HEK293 (cell line): ENCODE data around the gene GPRC5B.
A peak's percentile ranks its signal among the peaks of the same experiment; 100 is the strongest.

Source experiments
- MYNN ChIP-seq: fragments of 450-650 bp; formaldehyde crosslinking; IDR thresholded peaks from 2 replicates; pipeline ENCODE4 v1.5.1; 2016; ENCODE audit warnings: missing biosample characterization, missing genetic modification characterization, borderline replicate concordance
- PRDM1 ChIP-seq: fragments of 450-650 bp; formaldehyde crosslinking; IDR thresholded peaks from 2 replicates; pipeline ENCODE4; 2016; ENCODE audit warnings: missing biosample characterization, missing genetic modification characterization
- RBAK ChIP-seq: fragments of 450-650 bp; formaldehyde crosslinking; IDR thresholded peaks from 2 replicates; pipeline ENCODE4 v1.5.1; 2016; ENCODE audit warnings: missing biosample characterization, missing genetic modification characterization
- SALL2 ChIP-seq: fragments of 450-650 bp; formaldehyde crosslinking; IDR thresholded peaks from 2 replicates; pipeline ENCODE4 v1.5.0; 2017; ENCODE audit warnings: missing biosample characterization, mild to moderate bottlenecking, missing genetic modification characterization, borderline replicate concordance
- WT1 ChIP-seq: fragments of 450-650 bp; formaldehyde crosslinking; IDR thresholded peaks from 2 replicates; pipeline ENCODE4 v1.5.1; 2016; ENCODE audit warnings: missing biosample characterization, missing genetic modification characterization
- ZFP3 ChIP-seq: fragments of 450-650 bp; formaldehyde crosslinking; IDR thresholded peaks from 2 replicates; pipeline ENCODE4 v1.5.1; 2016; ENCODE audit warnings: low read depth, missing biosample characterization, missing genetic modification characterization
- ZNF132 ChIP-seq: fragments of 450-650 bp; formaldehyde crosslinking; IDR thresholded peaks from 2 replicates; pipeline ENCODE4 v1.5.1; 2017; ENCODE audit warnings: missing biosample characterization, missing genetic modification characterization, borderline replicate concordance
- ZNF157 ChIP-seq: fragments of 450-650 bp; formaldehyde crosslinking; IDR thresholded peaks from 2 replicates; pipeline ENCODE4 v1.5.1; 2016; ENCODE audit warnings: missing biosample characterization, missing genetic modification characterization
- ZNF211 ChIP-seq: fragments of 450-650 bp; formaldehyde crosslinking; IDR thresholded peaks from 2 replicates; pipeline ENCODE4 v1.5.1; 2016; ENCODE audit warnings: low read depth, missing biosample characterization, missing genetic modification characterization
- ZNF37A ChIP-seq: fragments of 450-650 bp; IDR thresholded peaks from 2 replicates; pipeline ENCODE4 v1.5.1; 2018; ENCODE audit warnings: missing biosample characterization, missing genetic modification characterization
- ZNF426 ChIP-seq: fragments of 450-650 bp; formaldehyde crosslinking; IDR thresholded peaks from 2 replicates; pipeline ENCODE4 v1.5.1; 2017; ENCODE audit warnings: missing biosample characterization, missing genetic modification characterization, mild to moderate bottlenecking, inconsistent platforms, moderate library complexity
- ZNF585B ChIP-seq: fragments of 450-650 bp; formaldehyde crosslinking; IDR thresholded peaks from 2 replicates; pipeline ENCODE4 v1.5.1; 2016; ENCODE audit warnings: missing biosample characterization, missing genetic modification characterization
- ZNF600 ChIP-seq: fragments of 450-650 bp; formaldehyde crosslinking; IDR thresholded peaks from 2 replicates; pipeline ENCODE4 v1.5.1; 2016; ENCODE audit warnings: missing biosample characterization, missing genetic modification characterization
- ZNF664 ChIP-seq: fragments of 450-650 bp; formaldehyde crosslinking; IDR thresholded peaks from 2 replicates; pipeline ENCODE4 v1.5.1; 2016; ENCODE audit warnings: missing biosample characterization, missing genetic modification characterization
- ZNF768 ChIP-seq: fragments of 450-650 bp; formaldehyde crosslinking; IDR thresholded peaks from 2 replicates; pipeline ENCODE4 v1.5.1; 2018; ENCODE audit warnings: missing biosample characterization, mild to moderate bottlenecking, missing genetic modification characterization
- ZNF785 ChIP-seq: fragments of 450-650 bp; formaldehyde crosslinking; IDR thresholded peaks from 2 replicates; pipeline ENCODE4 v1.5.1; 2016; ENCODE audit warnings: missing biosample characterization, missing genetic modification characterization
- ZXDB ChIP-seq: fragments of 450-650 bp; formaldehyde crosslinking; IDR thresholded peaks from 2 replicates; pipeline ENCODE4 v1.5.1; 2016; ENCODE audit warnings: missing biosample characterization, missing genetic modification characterization
- TF ChIP-seq, protein P1 (sequence below): fragments of 450-650 bp; formaldehyde crosslinking; IDR thresholded peaks from 2 replicates; pipeline ENCODE4 v1.5.1; 2016; ENCODE audit warnings: missing biosample characterization, missing genetic modification characterization
- TF ChIP-seq, protein P2 (sequence below): fragments of 450-650 bp; formaldehyde crosslinking; IDR thresholded peaks from 2 replicates; pipeline ENCODE4 v1.5.1; 2016; ENCODE audit warnings: missing biosample characterization, missing genetic modification characterization
- TF ChIP-seq, protein P3 (sequence below): fragments of 450-650 bp; formaldehyde crosslinking; IDR thresholded peaks from 2 replicates; pipeline ENCODE4 v1.5.1; 2016; ENCODE audit warnings: missing biosample characterization, missing genetic modification characterization
- TF ChIP-seq, protein P4 (sequence below): fragments of 450-650 bp; formaldehyde crosslinking; IDR thresholded peaks from 2 replicates; pipeline ENCODE4 v1.5.1; 2017; ENCODE audit warnings: missing biosample characterization, missing genetic modification characterization
- TF ChIP-seq, protein P5 (sequence below): fragments of 450-650 bp; formaldehyde crosslinking; IDR thresholded peaks from 2 replicates; pipeline ENCODE4 v1.5.1; 2016; ENCODE audit warnings: missing biosample characterization, missing genetic modification characterization
- TF ChIP-seq, protein P6 (sequence below): fragments of 450-650 bp; formaldehyde crosslinking; IDR thresholded peaks from 2 replicates; pipeline ENCODE4 v1.5.1; 2016; ENCODE audit warnings: missing biosample characterization, missing genetic modification characterization
- TF ChIP-seq, protein P7 (sequence below): fragments of 450-650 bp; formaldehyde crosslinking; IDR thresholded peaks from 2 replicates; pipeline ENCODE4 v1.5.1; 2016; ENCODE audit warnings: missing biosample characterization, missing genetic modification characterization
- TF ChIP-seq, protein P8 (sequence below): fragments of 450-650 bp; IDR thresholded peaks from 2 replicates; pipeline ENCODE4 v1.5.1; 2018; ENCODE audit warnings: missing biosample characterization, missing genetic modification characterization

GPRC5B gene

DNA sequence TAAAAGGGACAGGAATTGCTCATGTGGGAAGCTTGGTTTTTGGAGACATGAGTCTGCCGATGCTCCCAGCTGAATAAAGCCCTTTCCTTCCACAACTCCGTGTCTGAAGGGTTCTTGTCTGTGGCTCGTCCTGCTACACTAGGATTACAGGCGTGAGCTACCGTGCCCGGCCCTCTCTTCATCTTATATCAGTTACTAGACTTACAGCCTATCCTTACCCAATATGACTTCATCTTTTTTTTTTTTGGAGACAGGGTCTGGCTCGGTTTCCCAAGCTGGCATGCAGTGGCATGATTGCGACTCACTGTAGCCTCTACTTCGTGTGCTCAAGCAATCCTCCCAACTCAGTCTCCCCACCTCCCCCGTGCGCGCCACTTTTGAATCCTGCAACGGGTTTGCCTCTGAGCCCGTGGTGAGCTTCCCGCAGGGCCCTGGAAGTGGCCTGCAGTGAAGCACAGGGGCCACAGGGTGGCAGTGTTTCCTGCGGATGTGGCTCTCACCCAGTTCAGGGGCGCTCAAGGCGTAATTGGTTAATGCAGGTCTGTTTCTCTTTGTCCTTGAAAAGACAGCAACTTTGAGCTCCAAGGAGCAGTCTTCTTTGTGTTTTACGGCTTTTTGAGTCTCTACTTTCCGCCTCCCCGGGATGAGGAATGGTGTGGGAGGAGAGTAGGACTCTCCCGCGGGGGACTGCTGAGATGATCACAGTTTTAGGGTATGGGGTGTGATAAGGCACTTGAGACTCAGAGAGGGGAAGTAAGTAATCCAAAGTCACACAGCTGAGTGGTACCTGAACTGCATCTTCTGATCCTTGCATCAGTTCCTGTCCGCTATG lies 22.7 kb upstream of the GPRC5B start (continued):
- TF ChIP-seq, protein P1, sequence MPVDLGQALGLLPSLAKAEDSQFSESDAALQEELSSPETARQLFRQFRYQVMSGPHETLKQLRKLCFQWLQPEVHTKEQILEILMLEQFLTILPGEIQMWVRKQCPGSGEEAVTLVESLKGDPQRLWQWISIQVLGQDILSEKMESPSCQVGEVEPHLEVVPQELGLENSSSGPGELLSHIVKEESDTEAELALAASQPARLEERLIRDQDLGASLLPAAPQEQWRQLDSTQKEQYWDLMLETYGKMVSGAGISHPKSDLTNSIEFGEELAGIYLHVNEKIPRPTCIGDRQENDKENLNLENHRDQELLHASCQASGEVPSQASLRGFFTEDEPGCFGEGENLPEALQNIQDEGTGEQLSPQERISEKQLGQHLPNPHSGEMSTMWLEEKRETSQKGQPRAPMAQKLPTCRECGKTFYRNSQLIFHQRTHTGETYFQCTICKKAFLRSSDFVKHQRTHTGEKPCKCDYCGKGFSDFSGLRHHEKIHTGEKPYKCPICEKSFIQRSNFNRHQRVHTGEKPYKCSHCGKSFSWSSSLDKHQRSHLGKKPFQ (tag by site-specific recombination), result no peak
- TF ChIP-seq ZNF664 (tag by site-specific recombination) (no peak), ZNF211 (tag by site-specific recombination) (no peak), SALL2 (tag by site-specific recombination) (no peak), ZNF157 (no peak), ZNF785 (0 out of 2 replicates have a peak, but pooled peaks have one; percentile 59), ZNF37A (no peak), ZNF132 (tag by site-specific recombination) (no peak), ZXDB (tag by site-specific recombination) (peak; percentile 34; the same call in 1 of the 2 replicates), ZNF600 (tag by site-specific recombination) (no peak), PRDM1 (no peak), MYNN (tag by site-specific recombination) (no peak), ZNF585B (no peak), ZFP3 (tag by site-specific recombination) (no peak), RBAK (no peak), ZNF768 (tag by site-specific recombination) (peak; percentile 69; the same call in 1 of the 2 replicates), WT1 (tag by site-specific recombination) (no peak), ZNF426 (tag by site-specific recombination) (no peak)
- TF ChIP-seq, protein P2, sequence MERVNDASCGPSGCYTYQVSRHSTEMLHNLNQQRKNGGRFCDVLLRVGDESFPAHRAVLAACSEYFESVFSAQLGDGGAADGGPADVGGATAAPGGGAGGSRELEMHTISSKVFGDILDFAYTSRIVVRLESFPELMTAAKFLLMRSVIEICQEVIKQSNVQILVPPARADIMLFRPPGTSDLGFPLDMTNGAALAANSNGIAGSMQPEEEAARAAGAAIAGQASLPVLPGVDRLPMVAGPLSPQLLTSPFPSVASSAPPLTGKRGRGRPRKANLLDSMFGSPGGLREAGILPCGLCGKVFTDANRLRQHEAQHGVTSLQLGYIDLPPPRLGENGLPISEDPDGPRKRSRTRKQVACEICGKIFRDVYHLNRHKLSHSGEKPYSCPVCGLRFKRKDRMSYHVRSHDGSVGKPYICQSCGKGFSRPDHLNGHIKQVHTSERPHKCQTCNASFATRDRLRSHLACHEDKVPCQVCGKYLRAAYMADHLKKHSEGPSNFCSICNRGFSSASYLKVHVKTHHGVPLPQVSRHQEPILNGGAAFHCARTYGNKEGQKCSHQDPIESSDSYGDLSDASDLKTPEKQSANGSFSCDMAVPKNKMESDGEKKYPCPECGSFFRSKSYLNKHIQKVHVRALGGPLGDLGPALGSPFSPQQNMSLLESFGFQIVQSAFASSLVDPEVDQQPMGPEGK (tag by site-specific recombination), result no peak
- TF ChIP-seq, protein P3, sequence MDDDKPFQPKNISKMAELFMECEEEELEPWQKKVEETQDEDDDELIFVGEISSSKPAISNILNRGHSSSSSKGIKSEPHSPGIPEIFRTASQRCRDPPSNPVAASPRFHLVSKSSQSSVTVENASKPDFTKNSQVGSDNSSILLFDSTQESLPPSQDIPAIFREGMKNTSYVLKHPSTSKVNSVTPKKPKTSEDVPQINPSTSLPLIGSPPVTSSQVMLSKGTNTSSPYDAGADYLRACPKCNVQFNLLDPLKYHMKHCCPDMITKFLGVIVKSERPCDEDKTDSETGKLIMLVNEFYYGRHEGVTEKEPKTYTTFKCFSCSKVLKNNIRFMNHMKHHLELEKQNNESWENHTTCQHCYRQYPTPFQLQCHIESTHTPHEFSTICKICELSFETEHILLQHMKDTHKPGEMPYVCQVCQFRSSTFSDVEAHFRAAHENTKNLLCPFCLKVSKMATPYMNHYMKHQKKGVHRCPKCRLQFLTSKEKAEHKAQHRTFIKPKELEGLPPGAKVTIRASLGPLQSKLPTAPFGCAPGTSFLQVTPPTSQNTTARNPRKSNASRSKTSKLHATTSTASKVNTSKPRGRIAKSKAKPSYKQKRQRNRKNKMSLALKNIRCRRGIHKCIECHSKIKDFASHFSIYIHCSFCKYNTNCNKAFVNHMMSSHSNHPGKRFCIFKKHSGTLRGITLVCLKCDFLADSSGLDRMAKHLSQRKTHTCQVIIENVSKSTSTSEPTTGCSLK, result no peak
- TF ChIP-seq, protein P4, sequence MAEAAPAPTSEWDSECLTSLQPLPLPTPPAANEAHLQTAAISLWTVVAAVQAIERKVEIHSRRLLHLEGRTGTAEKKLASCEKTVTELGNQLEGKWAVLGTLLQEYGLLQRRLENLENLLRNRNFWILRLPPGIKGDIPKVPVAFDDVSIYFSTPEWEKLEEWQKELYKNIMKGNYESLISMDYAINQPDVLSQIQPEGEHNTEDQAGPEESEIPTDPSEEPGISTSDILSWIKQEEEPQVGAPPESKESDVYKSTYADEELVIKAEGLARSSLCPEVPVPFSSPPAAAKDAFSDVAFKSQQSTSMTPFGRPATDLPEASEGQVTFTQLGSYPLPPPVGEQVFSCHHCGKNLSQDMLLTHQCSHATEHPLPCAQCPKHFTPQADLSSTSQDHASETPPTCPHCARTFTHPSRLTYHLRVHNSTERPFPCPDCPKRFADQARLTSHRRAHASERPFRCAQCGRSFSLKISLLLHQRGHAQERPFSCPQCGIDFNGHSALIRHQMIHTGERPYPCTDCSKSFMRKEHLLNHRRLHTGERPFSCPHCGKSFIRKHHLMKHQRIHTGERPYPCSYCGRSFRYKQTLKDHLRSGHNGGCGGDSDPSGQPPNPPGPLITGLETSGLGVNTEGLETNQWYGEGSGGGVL (tag by site-specific recombination), result no peak
- TF ChIP-seq, protein P5, sequence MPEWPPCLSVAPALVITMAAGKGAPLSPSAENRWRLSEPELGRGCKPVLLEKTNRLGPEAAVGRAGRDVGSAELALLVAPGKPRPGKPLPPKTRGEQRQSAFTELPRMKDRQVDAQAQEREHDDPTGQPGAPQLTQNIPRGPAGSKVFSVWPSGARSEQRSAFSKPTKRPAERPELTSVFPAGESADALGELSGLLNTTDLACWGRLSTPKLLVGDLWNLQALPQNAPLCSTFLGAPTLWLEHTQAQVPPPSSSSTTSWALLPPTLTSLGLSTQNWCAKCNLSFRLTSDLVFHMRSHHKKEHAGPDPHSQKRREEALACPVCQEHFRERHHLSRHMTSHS, result no peak
- TF ChIP-seq, protein P6, sequence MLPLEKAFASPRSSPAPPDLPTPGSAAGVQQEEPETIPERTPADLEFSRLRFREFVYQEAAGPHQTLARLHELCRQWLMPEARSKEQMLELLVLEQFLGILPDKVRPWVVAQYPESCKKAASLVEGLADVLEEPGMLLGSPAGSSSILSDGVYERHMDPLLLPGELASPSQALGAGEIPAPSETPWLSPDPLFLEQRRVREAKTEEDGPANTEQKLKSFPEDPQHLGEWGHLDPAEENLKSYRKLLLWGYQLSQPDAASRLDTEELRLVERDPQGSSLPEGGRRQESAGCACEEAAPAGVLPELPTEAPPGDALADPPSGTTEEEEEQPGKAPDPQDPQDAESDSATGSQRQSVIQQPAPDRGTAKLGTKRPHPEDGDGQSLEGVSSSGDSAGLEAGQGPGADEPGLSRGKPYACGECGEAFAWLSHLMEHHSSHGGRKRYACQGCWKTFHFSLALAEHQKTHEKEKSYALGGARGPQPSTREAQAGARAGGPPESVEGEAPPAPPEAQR (tag by site-specific recombination), result no peak
- TF ChIP-seq, protein P7, sequence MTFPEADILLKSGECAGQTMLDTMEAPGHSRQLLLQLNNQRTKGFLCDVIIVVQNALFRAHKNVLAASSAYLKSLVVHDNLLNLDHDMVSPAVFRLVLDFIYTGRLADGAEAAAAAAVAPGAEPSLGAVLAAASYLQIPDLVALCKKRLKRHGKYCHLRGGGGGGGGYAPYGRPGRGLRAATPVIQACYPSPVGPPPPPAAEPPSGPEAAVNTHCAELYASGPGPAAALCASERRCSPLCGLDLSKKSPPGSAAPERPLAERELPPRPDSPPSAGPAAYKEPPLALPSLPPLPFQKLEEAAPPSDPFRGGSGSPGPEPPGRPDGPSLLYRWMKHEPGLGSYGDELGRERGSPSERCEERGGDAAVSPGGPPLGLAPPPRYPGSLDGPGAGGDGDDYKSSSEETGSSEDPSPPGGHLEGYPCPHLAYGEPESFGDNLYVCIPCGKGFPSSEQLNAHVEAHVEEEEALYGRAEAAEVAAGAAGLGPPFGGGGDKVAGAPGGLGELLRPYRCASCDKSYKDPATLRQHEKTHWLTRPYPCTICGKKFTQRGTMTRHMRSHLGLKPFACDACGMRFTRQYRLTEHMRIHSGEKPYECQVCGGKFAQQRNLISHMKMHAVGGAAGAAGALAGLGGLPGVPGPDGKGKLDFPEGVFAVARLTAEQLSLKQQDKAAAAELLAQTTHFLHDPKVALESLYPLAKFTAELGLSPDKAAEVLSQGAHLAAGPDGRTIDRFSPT (tag by site-specific recombination), result no peak
- TF ChIP-seq, protein P8, sequence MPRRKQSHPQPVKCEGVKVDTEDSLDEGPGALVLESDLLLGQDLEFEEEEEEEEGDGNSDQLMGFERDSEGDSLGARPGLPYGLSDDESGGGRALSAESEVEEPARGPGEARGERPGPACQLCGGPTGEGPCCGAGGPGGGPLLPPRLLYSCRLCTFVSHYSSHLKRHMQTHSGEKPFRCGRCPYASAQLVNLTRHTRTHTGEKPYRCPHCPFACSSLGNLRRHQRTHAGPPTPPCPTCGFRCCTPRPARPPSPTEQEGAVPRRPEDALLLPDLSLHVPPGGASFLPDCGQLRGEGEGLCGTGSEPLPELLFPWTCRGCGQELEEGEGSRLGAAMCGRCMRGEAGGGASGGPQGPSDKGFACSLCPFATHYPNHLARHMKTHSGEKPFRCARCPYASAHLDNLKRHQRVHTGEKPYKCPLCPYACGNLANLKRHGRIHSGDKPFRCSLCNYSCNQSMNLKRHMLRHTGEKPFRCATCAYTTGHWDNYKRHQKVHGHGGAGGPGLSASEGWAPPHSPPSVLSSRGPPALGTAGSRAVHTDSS (tag by site-specific recombination), result no peak
